PC-3 (cell line): Measurements from ENCODE around the gene TNXB. TPM values are rescaled to one million over a fixed set of nuclear protein-coding genes. Genes with fewer than 3 reads are reported as not detected.

Experiments
- ATAC-seq: fragments of 200-7000 bp; cut with Tn5 transposase; 2 replicates; pipeline ENCODE4 v1.9.1; 2020; ENCODE audit warnings: mild to moderate bottlenecking, moderate library complexity
- BruUV-seq: library from RNA; stranded (reverse); fragments of 400-500 nt; replicated peaks from 2 replicates; lab custom pipeline; 2021; lab: Mats Ljungman, UMichigan
- CTCF ChIA-PET: fragments of 300-600 bp; sonication (Branson Sonifier 250); formaldehyde crosslinking; loops from one replicate; lab custom pipeline; 2022; ENCODE audit warnings: antibody characterized with exemption; lab: Charles Lee
- POLR2A ChIA-PET: fragments of 300-600 bp; sonication (Branson Sonifier 250); formaldehyde crosslinking; loops from one replicate; lab custom pipeline; 2022; ENCODE audit warnings: antibody characterized with exemption; ENCODE audit not compliant: unreplicated experiment; lab: Charles Lee
- DNase-seq: peaks from one replicate; pipeline ENCODE4 v3.0.0-alpha.2; 2015
- H2AFZ ChIP-seq: fragments of 300-600 bp; sonication (generic); 2 replicates; pipeline ENCODE4 v1.6.0; 2016; ENCODE audit warnings: antibody characterized with exemption, low read length
- H3F3A ChIP-seq: fragments of 300-600 bp; sonication (generic); one replicate; pipeline ENCODE4 v1.6.0; 2017; ENCODE audit warnings: antibody characterized with exemption, low read length, control low read depth, mild to moderate bottlenecking; ENCODE audit not compliant: unreplicated experiment
- H3K27ac ChIP-seq: fragments of 300-600 bp; sonication (generic); 2 replicates; pipeline ENCODE4 v1.5.1; 2016; ENCODE audit warnings: mild to moderate bottlenecking, low read length
- H3K27me3 ChIP-seq: fragments of 300-600 bp; sonication (generic); 2 replicates; pipeline ENCODE4 v1.6.1; 2016; ENCODE audit warnings: low read length, mixed read lengths
- H3K36me3 ChIP-seq: fragments of 300-600 bp; sonication (generic); 2 replicates; pipeline ENCODE4 v1.6.1; 2016; ENCODE audit warnings: low read depth, mixed run types, low read length, mixed read lengths
- H3K4me1 ChIP-seq: fragments of 300-600 bp; sonication (generic); 2 replicates; pipeline ENCODE4 v1.5.1; 2016; ENCODE audit warnings: low read length; ENCODE audit not compliant: insufficient read depth
- H3K4me2 ChIP-seq: fragments of 300-600 bp; sonication (generic); 2 replicates; pipeline ENCODE4 v1.6.0; 2016; ENCODE audit warnings: low read length
- H3K4me3 ChIP-seq: fragments of 300-600 bp; sonication (generic); 2 replicates; pipeline ENCODE4 v1.5.1; 2016; ENCODE audit warnings: mild to moderate bottlenecking, low read length, mixed read lengths
- H3K79me2 ChIP-seq: fragments of 300-600 bp; sonication (generic); 2 replicates; pipeline ENCODE4 v1.6.1; 2017; ENCODE audit warnings: low read length, mixed read lengths
- H3K9ac ChIP-seq: fragments of 300-600 bp; sonication (generic); 2 replicates; pipeline ENCODE4 v1.6.0; 2016; ENCODE audit warnings: mild to moderate bottlenecking, low read length
- H3K9me2 ChIP-seq: fragments of 300-600 bp; sonication (generic); replicated peaks from 2 replicates; pipeline ENCODE4 v1.6.1; 2016; ENCODE audit warnings: mixed run types, low read length, mixed read lengths
- H3K9me3 ChIP-seq: fragments of 300-600 bp; sonication (generic); 2 replicates; pipeline ENCODE4 v1.6.1; 2016; ENCODE audit warnings: low read length, mixed read lengths
- H4K20me1 ChIP-seq: fragments of 300-600 bp; sonication (generic); 2 replicates; pipeline ENCODE4 v1.6.1; 2016; ENCODE audit warnings: low read length, mixed read lengths
- EZH2 ChIP-seq: fragments of 300-600 bp; sonication (generic); IDR thresholded peaks from one replicate; pipeline ENCODE4 v1.6.1; 2017; ENCODE audit warnings: antibody characterized with exemption, mild to moderate bottlenecking, low read length; ENCODE audit not compliant: unreplicated experiment
- EZH2phosphoT487 ChIP-seq: fragments of 300-600 bp; sonication (generic); IDR thresholded peaks from 2 replicates; pipeline ENCODE4 v1.6.1; 2018; ENCODE audit warnings: mild to moderate bottlenecking, antibody characterized with exemption, low read length, borderline replicate concordance
- intact Hi-C: fragments of 100-400 bp; cut with micrococcal nuclease; formaldehyde crosslinking; loops from 2 replicates; pipeline ENCODE4 v1.9.0; 2023
- total RNA-seq: library from RNA; depleted of rRNA; stranded (reverse); fragments of >200 nt; gene quantifications from 2 replicates; pipeline ENCODE4 v1.2.3, GENCODE V29; 2014
- TF ChIP-seq, protein P1 (sequence below): fragments of 300-600 bp; sonication (generic); conservative IDR thresholded peaks from 2 replicates; pipeline ENCODE4 v1.5.1; 2017; ENCODE audit warnings: antibody characterized with exemption, low read depth, mild to moderate bottlenecking, low read length

The TNXB gene
- total RNA-seq, 1 experiment from 2014 or later, result 2.9 TPM

DNA sequence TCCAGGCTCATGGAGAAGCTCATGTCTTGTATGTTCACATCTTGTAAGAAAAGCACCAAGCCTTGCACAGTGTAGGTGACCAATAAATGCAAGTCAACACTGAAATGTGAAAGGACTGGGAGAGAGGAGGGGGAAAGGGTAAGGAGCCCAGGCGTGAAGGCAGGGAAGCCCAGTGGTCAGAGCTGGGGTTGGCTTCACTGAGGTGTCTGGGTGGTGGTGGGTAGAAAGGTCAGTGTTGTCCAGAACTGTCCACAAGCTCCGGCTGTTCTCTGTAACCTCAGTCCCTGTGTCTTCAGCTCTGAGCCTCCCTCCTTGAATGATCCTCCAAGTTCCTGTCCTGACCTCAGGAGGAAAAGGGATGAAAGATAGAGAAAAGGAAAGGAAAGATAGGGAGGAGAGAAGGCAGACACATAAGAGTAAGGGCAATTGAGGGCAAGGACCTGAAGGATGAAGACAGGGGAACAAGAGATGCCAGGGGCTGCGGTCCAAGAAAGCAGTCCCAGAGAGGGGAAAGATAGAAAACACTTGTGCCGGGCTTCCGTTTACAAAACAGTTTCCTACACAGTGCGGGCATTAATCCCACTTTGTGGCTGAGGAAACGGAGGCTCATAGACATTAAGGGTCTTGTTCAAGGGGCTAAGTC, 2.4 kb upstream of the TNXB start:
- ATAC-seq, result no peak
- H3K79me2 ChIP-seq, result no peaks in the 10 kb centered on the region
- BruUV-seq, result no TSS peak
- intact Hi-C loops, result loop anchor here (10.0 kb wide), 1 partner anchor 207 kb away; the partner anchor contains the start of gene ZBTB12
- H3K9me2 ChIP-seq, result no peaks in the 10 kb centered on the region
- no peak overlapping the region for H3K4me2 ChIP-seq
- H3K27me3 ChIP-seq, result no peaks in the 10 kb centered on the region
- no peak overlapping the region for H3K27ac ChIP-seq
- H3K9ac ChIP-seq, result no peak overlapping the region
- H4K20me1 ChIP-seq, result no peaks in the 10 kb centered on the region
- ChIA-PET POLR2A (no interaction called here), CTCF (no interaction called here)
- no peak overlapping the region for H2AFZ ChIP-seq
- H3K9me3 ChIP-seq, result no peaks in the 10 kb centered on the region
- no peak for TF ChIP-seq EZH2
- TF ChIP-seq, protein P1, sequence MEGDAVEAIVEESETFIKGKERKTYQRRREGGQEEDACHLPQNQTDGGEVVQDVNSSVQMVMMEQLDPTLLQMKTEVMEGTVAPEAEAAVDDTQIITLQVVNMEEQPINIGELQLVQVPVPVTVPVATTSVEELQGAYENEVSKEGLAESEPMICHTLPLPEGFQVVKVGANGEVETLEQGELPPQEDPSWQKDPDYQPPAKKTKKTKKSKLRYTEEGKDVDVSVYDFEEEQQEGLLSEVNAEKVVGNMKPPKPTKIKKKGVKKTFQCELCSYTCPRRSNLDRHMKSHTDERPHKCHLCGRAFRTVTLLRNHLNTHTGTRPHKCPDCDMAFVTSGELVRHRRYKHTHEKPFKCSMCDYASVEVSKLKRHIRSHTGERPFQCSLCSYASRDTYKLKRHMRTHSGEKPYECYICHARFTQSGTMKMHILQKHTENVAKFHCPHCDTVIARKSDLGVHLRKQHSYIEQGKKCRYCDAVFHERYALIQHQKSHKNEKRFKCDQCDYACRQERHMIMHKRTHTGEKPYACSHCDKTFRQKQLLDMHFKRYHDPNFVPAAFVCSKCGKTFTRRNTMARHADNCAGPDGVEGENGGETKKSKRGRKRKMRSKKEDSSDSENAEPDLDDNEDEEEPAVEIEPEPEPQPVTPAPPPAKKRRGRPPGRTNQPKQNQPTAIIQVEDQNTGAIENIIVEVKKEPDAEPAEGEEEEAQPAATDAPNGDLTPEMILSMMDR, result no peak
- no peak for TF ChIP-seq EZH2phosphoT487
- H3K36me3 ChIP-seq, result peaks cover 3% of the 10 kb centered on the region; the same call in 1 of the 2 replicates
- DNase-seq, result no peak
- H3K4me1 ChIP-seq, result peaks cover 53% of the 10 kb centered on the region
- H3K4me3 ChIP-seq, result no peak overlapping the region
- no peaks in the 10 kb centered on the region for H3F3A ChIP-seq

DNA sequence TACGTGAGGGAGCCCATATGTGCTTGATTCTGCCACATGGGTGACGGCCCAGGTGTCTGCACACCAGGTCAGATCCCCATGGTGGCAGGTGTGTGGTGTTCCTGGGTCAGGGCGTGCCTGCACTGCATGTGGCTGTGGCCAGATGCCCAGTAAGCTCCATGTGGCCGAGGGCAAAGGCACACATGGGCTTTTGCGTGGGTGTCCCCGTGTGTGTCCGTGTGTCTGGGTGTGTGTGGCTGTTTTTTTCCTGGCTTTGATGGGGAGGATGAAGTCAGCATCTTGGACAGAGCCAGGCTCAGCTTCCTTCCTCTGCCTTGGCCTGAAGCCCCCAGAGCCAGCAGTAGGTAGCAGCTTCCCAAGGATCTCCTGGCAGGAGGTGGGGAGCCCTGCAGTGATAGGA, 1.5 kb upstream of the TNXB start:
- no peak for TF ChIP-seq EZH2
- TF ChIP-seq, protein P1, result no peak
- no peak for TF ChIP-seq EZH2phosphoT487
- Histone ChIP-seq H3K36me3 (no peaks in the 10 kb centered on the region), H3K4me3 (no peak overlapping the region), H2AFZ (no peak overlapping the region), H3K9ac (no peak overlapping the region), H3K79me2 (no peaks in the 10 kb centered on the region), H3K9me2 (no peaks in the 10 kb centered on the region), H4K20me1 (no peaks in the 10 kb centered on the region), H3K4me2 (no peak overlapping the region), H3K4me1 (peaks cover 49% of the 10 kb centered on the region), H3K27me3 (no peaks in the 10 kb centered on the region), H3F3A (no peaks in the 10 kb centered on the region), H3K27ac (no peak overlapping the region), H3K9me3 (no peaks in the 10 kb centered on the region)
- ChIA-PET POLR2A (no interaction called here), CTCF (interaction anchor here (0.9 kb wide), 1 partner anchor 8 kb away, joined by 3 read pairs; no protein-coding TSS in a partner anchor)
- intact Hi-C loops, result loop anchor here (10.0 kb wide), 1 partner anchor 206 kb away; the partner anchor contains the start of gene ZBTB12
- DNase-seq (no peak), ATAC-seq (no peak)
- BruUV-seq, result no TSS peak

DNA sequence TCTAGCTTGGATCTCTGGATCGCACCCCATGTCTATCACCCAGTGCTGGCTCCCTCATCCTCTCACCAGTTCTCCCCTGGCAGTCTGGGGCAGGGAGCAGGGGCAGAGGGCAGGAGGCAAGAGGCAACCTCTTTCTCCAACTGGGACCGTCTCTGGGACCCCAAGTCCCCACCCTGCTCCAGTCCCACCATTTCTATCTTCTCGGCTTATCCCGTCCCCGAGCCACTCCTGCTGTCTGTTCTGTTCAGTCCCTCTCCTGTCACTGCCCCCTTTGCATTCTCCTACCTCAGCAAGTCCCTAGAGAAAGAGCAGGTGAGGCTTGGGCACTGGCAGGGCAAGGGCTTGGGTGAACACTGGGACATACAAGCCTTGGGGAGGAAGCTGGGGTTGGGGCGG, 625 bp upstream of the TNXB start:
- intact Hi-C loops, result loop anchor here (10.0 kb wide), 1 partner anchor 205 kb away; the partner anchor contains the start of gene ZBTB12
- no peaks in the 10 kb centered on the region for H3K79me2 ChIP-seq
- H3K27me3 ChIP-seq, result no peaks in the 10 kb centered on the region
- H4K20me1 ChIP-seq, result no peaks in the 10 kb centered on the region
- H3K4me2 ChIP-seq, result no peak overlapping the region
- no peak overlapping the region for H3K4me3 ChIP-seq
- no peaks in the 10 kb centered on the region for H3K9me3 ChIP-seq
- H3K36me3 ChIP-seq, result no peaks in the 10 kb centered on the region
- no peaks in the 10 kb centered on the region for H3F3A ChIP-seq
- H2AFZ ChIP-seq, result no peak overlapping the region
- TF ChIP-seq EZH2phosphoT487, result no peak
- TF ChIP-seq EZH2, result no peak
- TF ChIP-seq, protein P1, result no peak
- H3K9me2 ChIP-seq, result no peaks in the 10 kb centered on the region
- ChIA-PET POLR2A (no interaction called here), CTCF (interaction anchor here (0.9 kb wide), 1 partner anchor 9 kb away, joined by 3 read pairs; no protein-coding TSS in a partner anchor)
- no TSS peak for BruUV-seq
- H3K9ac ChIP-seq, result no peak overlapping the region
- no peak overlapping the region for H3K27ac ChIP-seq
- H3K4me1 ChIP-seq, result peaks cover 40% of the 10 kb centered on the region
- ATAC-seq (no peak), DNase-seq (no peak)
